ENCODE results near the gene EPS15. TPM values are rescaled to one million over a fixed set of nuclear protein-coding genes. Genes with fewer than 3 reads are reported as not detected.

EPS15 gene
- total and polyA plus RNA-seq, 2 donors from 2014 or later, result 17.5 to 91.3 TPM

DNA sequence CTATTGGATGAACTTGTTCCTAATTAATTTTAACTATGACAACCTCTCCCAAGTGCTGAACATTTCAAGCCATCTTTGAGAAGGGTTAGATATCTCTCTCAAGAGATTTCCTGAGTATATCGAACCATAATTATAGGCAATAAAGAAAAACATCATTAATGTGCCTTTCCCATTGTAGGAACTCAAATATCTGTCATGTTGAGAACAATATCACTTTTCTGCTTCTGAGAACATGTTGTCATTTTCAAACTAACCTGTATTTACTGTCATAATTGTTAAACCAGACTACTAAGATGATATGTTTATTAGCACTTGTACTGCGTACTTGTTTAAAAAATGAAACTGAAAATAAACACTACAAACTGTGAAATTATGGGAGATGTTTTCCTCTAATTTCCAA, 4.3 kb downstream of the EPS15 start:
- DNase-seq (no peak), FAIRE-seq (no peak)
- Histone ChIP-seq H3K9me3 (ENCODE audit: control insufficient read depth in 2 of 3, insufficient read depth in 1 of 3, low read length in 3 of 3) (no peaks in the 10 kb centered on the region), H3K36me3 (ENCODE audit: control insufficient read depth in 2 of 3, insufficient read depth in 3 of 3, low read length in 3 of 3) (no peaks in the 10 kb centered on the region), H3K27me3 (ENCODE audit: control insufficient read depth, insufficient read depth, low read length) (no peaks in the 10 kb centered on the region), H3K9ac (ENCODE audit: low read length in 3 of 3) (peak overlapping the region in 2 of 3 donors; percentile 21 to 33), H3K27ac (ENCODE audit: low read depth in 2 of 2, low read length in 2 of 2) (peak overlapping the region in 1 of 2 donors; percentile 81), H3K4me1 (ENCODE audit: control insufficient read depth in 2 of 3, insufficient read depth in 2 of 3, low read depth in 1 of 3, low read length in 3 of 3) (peaks cover 5 to 43% (median 16%) of the 10 kb centered on the region in 3 donors), H3K4me3 (ENCODE audit: low read length in 3 of 3) (peak overlapping the region in 2 of 3 donors; percentile 21 to 49)
- TF ChIP-seq, protein P1, sequence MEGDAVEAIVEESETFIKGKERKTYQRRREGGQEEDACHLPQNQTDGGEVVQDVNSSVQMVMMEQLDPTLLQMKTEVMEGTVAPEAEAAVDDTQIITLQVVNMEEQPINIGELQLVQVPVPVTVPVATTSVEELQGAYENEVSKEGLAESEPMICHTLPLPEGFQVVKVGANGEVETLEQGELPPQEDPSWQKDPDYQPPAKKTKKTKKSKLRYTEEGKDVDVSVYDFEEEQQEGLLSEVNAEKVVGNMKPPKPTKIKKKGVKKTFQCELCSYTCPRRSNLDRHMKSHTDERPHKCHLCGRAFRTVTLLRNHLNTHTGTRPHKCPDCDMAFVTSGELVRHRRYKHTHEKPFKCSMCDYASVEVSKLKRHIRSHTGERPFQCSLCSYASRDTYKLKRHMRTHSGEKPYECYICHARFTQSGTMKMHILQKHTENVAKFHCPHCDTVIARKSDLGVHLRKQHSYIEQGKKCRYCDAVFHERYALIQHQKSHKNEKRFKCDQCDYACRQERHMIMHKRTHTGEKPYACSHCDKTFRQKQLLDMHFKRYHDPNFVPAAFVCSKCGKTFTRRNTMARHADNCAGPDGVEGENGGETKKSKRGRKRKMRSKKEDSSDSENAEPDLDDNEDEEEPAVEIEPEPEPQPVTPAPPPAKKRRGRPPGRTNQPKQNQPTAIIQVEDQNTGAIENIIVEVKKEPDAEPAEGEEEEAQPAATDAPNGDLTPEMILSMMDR (IDR thresholded peaks at IDR 0.05; ENCODE audit: borderline replicate concordance, extremely low read depth, insufficient read depth), result no peak
- intact Hi-C loops (cut with DNase I), result no loop called here

DNA sequence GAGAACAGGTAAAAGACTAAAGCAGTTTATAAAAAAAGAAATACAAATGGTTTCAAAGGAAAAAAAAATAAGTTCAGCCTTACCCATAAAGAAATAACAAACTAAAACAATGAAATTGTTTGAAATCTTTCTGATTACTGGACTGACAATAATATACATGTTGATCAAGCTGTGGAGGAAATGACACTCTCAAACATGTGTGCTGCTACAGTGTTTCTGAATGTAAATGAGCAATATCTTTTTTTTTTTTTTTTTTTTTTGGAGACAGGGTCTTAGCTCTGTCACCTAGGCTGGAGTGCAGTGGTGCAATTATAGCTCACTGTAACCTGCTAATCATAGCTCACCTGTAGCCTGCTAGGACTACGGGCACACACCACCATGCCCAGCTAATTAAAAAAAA, 6.5 kb downstream of the EPS15 start:
- intact Hi-C loops (cut with DNase I), result no loop called here
- H3K36me3 ChIP-seq (ENCODE audit: control insufficient read depth in 2 of 3, insufficient read depth in 3 of 3, low read length in 3 of 3), result no peaks in the 10 kb centered on the region
- H3K4me1 ChIP-seq (ENCODE audit: control insufficient read depth in 2 of 3, insufficient read depth in 2 of 3, low read depth in 1 of 3, low read length in 3 of 3), result peaks cover 5 to 38% (median 18%) of the 10 kb centered on the region in 3 donors
- DNase-seq (no peak), FAIRE-seq (no peak)
- no peaks in the 10 kb centered on the region for H3K9me3 ChIP-seq (ENCODE audit: control insufficient read depth in 2 of 3, insufficient read depth in 1 of 3, low read length in 3 of 3)
- no peak overlapping the region for H3K9ac ChIP-seq (ENCODE audit: low read length in 3 of 3)
- H3K27ac ChIP-seq (ENCODE audit: low read depth in 2 of 2, low read length in 2 of 2), result no peak overlapping the region
- TF ChIP-seq, protein P1 (IDR thresholded peaks at IDR 0.05; ENCODE audit: borderline replicate concordance, extremely low read depth, insufficient read depth), result no peak
- H3K4me3 ChIP-seq (ENCODE audit: low read length in 3 of 3), result no peak overlapping the region
- no peaks in the 10 kb centered on the region for H3K27me3 ChIP-seq (ENCODE audit: control insufficient read depth, insufficient read depth, low read length)

DNA sequence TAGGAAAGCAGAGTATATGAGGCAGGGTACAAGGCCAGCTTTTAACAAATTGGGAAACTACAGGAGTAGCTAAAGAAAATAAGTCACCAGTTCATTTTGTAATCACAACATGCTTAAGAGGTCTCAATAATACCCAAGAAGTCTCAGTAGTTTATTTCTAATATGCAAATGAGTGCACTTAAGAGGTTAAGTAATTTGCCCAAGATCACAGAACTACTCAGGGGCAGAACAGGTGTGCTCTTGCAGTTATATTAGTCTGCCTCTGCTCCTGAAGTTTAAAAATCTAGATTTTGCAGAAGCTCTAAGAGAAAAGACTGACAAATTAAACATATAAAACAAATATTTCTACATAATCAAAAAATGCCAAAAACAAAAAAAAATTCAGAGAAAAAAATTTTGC, 6.9 kb downstream of the EPS15 start:
- Histone ChIP-seq H3K9ac (ENCODE audit: low read length in 3 of 3) (no peak overlapping the region), H3K27ac (ENCODE audit: low read depth in 2 of 2, low read length in 2 of 2) (no peak overlapping the region)
- no peak for DNase-seq

More for the DNA sequence above, 6.9 kb downstream of the EPS15 start:
- Histone ChIP-seq H3K4me1 (ENCODE audit: control insufficient read depth in 2 of 3, insufficient read depth in 2 of 3, low read depth in 1 of 3, low read length in 3 of 3) (peaks cover under 1 to 33% (median 15%) of the 10 kb centered on the region in 3 donors), H3K36me3 (ENCODE audit: control insufficient read depth in 2 of 3, insufficient read depth in 3 of 3, low read length in 3 of 3) (no peaks in the 10 kb centered on the region), H3K9me3 (ENCODE audit: control insufficient read depth in 2 of 3, insufficient read depth in 1 of 3, low read length in 3 of 3) (no peaks in the 10 kb centered on the region), H3K27me3 (ENCODE audit: control insufficient read depth, insufficient read depth, low read length) (no peaks in the 10 kb centered on the region), H3K4me3 (ENCODE audit: low read length in 3 of 3) (no peak overlapping the region)
- intact Hi-C loops (cut with DNase I), result no loop called here
- peak; percentile 3 for FAIRE-seq
- TF ChIP-seq, protein P1 (IDR thresholded peaks at IDR 0.05; ENCODE audit: borderline replicate concordance, extremely low read depth, insufficient read depth), result no peak
